Left forelimb (tissue), 1 donor: Measurements from ENCODE around the gene KCNIP1.

Experiments
- DNase-seq: peaks from one replicate; pipeline ENCODE4 v3.0.0-alpha.2; 2018; ENCODE audit warnings: low spot score

Gene KCNIP1

GRCh38 chr5:170642066-170642735 lies 138.4 kb downstream of the KCNIP1 start:
- DNase-seq, result peak; percentile 51

- no peak for DNase-seq
Observed at GRCh38 chr5:170642776-170643436, 139.1 kb downstream of the KCNIP1 start.

GRCh38 chr5:170643591-170643990 lies 139.8 kb downstream of the KCNIP1 start:
- DNase-seq, result peak; percentile 57

GRCh38 chr5:170644501-170644900 lies 140.7 kb downstream of the KCNIP1 start:
- DNase-seq, result peak; percentile 6

- DNase-seq, result no peak
Observed at GRCh38 chr5:170648541-170648940, 144.7 kb downstream of the KCNIP1 start.

- DNase-seq, result peak; percentile 12
Observed at GRCh38 chr5:170650850-170651249, 147.0 kb downstream of the KCNIP1 start.

GRCh38 chr5:170651604-170652277 lies 147.9 kb downstream of the KCNIP1 start:
- DNase-seq, result peak; percentile 8

GRCh38 chr5:170655476-170655875 lies 151.7 kb downstream of the KCNIP1 start:
- no peak for DNase-seq

GRCh38 chr5:170655920-170656319 lies 152.1 kb downstream of the KCNIP1 start:
- no peak for DNase-seq

- no peak for DNase-seq
Observed at GRCh38 chr5:170656346-170656745, 152.5 kb downstream of the KCNIP1 start.

GRCh38 chr5:170660531-170660930 lies 156.7 kb downstream of the KCNIP1 start:
- no peak for DNase-seq

GRCh38 chr5:170662966-170663365 lies 159.1 kb downstream of the KCNIP1 start:
- no peak for DNase-seq

- no peak for DNase-seq
Observed at GRCh38 chr5:170678811-170679210, 175.0 kb downstream of the KCNIP1 start.

- peak; percentile 77 for DNase-seq
Observed at GRCh38 chr5:170681013-170681433, 177.2 kb downstream of the KCNIP1 start.

GRCh38 chr5:170691657-170692056 lies 187.8 kb downstream of the KCNIP1 start:
- no peak for DNase-seq

- DNase-seq, result no peak
Observed at GRCh38 chr5:170693701-170694100, 189.9 kb downstream of the KCNIP1 start.

GRCh38 chr5:170694911-170695310 lies 191.1 kb downstream of the KCNIP1 start:
- no peak for DNase-seq

- no peak for DNase-seq
Observed at GRCh38 chr5:170697031-170697430, 193.2 kb downstream of the KCNIP1 start.

GRCh38 chr5:170700503-170700902 lies 196.7 kb downstream of the KCNIP1 start:
- DNase-seq, result no peak

- DNase-seq, result no peak
Observed at GRCh38 chr5:170701334-170701733, 197.5 kb downstream of the KCNIP1 start.

GRCh38 chr5:170704417-170705192 lies 200.8 kb downstream of the KCNIP1 start:
- DNase-seq, result no peak

- no peak for DNase-seq
Observed at GRCh38 chr5:170709640-170710039, 205.8 kb downstream of the KCNIP1 start.
